K562 (cell line): ENCODE measurements around the gene DOK3. TPM values are rescaled to one million over a fixed set of nuclear protein-coding genes. Genes with fewer than 3 reads are reported as not detected.

Source experiments
- FOSL1 ChIP-seq: fragments of 200-800 bp; sonication (Bioruptor generic); conservative IDR thresholded peaks from 2 replicates; pipeline ENCODE4 v1.6.1; 2016; ENCODE audit warnings: missing genetic modification characterization, missing compliant biosample characterization
- MCM3 ChIP-seq: fragments of 450-650 bp; IDR thresholded peaks from 2 replicates; pipeline ENCODE4 v1.6.1; 2016
- MYBL2 ChIP-seq, 2 experiments: fragments of 450-650 bp in 1 of 2; sonication (generic) in 1 of 2; formaldehyde crosslinking in 1 of 2; IDR thresholded peaks; 2 replicates each; pipeline versions ENCODE4 v1.6.1 to v1.8.1; 2017 to 2022; ENCODE audit warnings: borderline replicate concordance in 1 of 2, inconsistent platforms in 1 of 2, low read depth in 1 of 2, mild to moderate bottlenecking in 1 of 2, missing genetic modification reagents in 1 of 2, moderate library complexity in 1 of 2
- RHOXF2B ChIP-seq: fragments of 250-450 bp; sonication (Bioruptor Pico); conservative IDR thresholded peaks from 2 replicates; pipeline ENCODE4 v1.5.1; 2021
- SIN3A ChIP-seq, 2 experiments: fragments of 150-350 bp in 1 of 2; IDR thresholded peaks; 2 replicates each; pipeline ENCODE4 v1.6.1; 2011 to 2016; ENCODE audit warnings: borderline replicate concordance in 2 of 2, low read depth in 2 of 2, low read length in 2 of 2, mild to moderate bottlenecking in 2 of 2, moderate library complexity in 2 of 2; ENCODE audit not compliant: control insufficient read depth in 1 of 2
- SMAD1 ChIP-seq: fragments of 150-350 bp; IDR thresholded peaks from 2 replicates; pipeline ENCODE4 v1.6.1; 2014; ENCODE audit warnings: low read length, low read depth; ENCODE audit not compliant: partially characterized antibody
- TARDBP ChIP-seq: fragments of 450-650 bp; IDR thresholded peaks from 2 replicates; pipeline ENCODE4 v1.6.1; 2016
- ZBTB8A ChIP-seq: fragments of 450-650 bp; IDR thresholded peaks from 2 replicates; pipeline ENCODE4 v1.6.1; 2018; ENCODE audit warnings: mild to moderate bottlenecking, moderate library complexity; ENCODE audit not compliant: partially characterized antibody
- ZNF551 ChIP-seq: fragments of 250-450 bp; sonication (Bioruptor Pico); IDR thresholded peaks from 2 replicates; pipeline ENCODE4 v1.5.0; 2021; ENCODE audit warnings: mild to moderate bottlenecking, moderate library complexity
- ZNF583 ChIP-seq: fragments of 250-450 bp; sonication (Bioruptor Pico); IDR thresholded peaks from 2 replicates; pipeline ENCODE4 v1.4.0; 2020
- polyA plus RNA-seq, 8 experiments: library from polyadenylated mRNA; depleted of rRNA in 4 of 8; stranded (reverse) in 5 of 8; unstranded in 3 of 8; fragments of >200 nt; fragmentation: Nextera tagmentation in 2 of 8; fragmentation: Illumina TruSeq in 1 of 8; extraction: Ambion mirVana in 2 of 8; extraction: Trizol in 1 of 8; gene quantifications; 2 replicates each; pipeline versions ENCODE4 v1.2.1 to v1.2.3, GENCODE V29; 2011 to 2014; ENCODE audit warnings: inconsistent platforms in 1 of 8, missing spikeins in 1 of 8
- total RNA-seq, 7 experiments: library from RNA; depleted of rRNA in 6 of 7; stranded (reverse); fragments of >200 nt in 6 of 7; fragmentation: Illumina TruSeq in 2 of 7; extraction: Trizol in 2 of 7; gene quantifications; 2 replicates each; pipeline versions ENCODE4 v1.2.1 to v1.2.3, GENCODE V29; 2011 to 2021; ENCODE audit warnings: low replicate concordance in 1 of 7
- TF ChIP-seq, protein P1 (sequence below): fragments of 450-650 bp; IDR thresholded peaks from 2 replicates; pipeline ENCODE4 v1.6.1; 2017; ENCODE audit warnings: antibody characterized with exemption, mild to moderate bottlenecking
- TF ChIP-seq, protein P2 (sequence below): sonication (generic); formaldehyde crosslinking; IDR thresholded peaks from 2 replicates; pipeline ENCODE4 v1.8.0; 2022; ENCODE audit warnings: mild to moderate bottlenecking, missing genetic modification reagents
- TF ChIP-seq, protein P3 (sequence below): fragments of 250-450 bp; sonication (Bioruptor Pico); IDR thresholded peaks from 2 replicates; pipeline ENCODE4 v1.6.1; 2021; ENCODE audit warnings: mild to moderate bottlenecking
- TF ChIP-seq, protein P4 (sequence below): fragments of 450-650 bp; IDR thresholded peaks from 2 replicates; pipeline ENCODE4 v1.6.1; 2018; ENCODE audit not compliant: partially characterized antibody
- TF ChIP-seq, protein P5 (sequence below): fragments of 450-650 bp; IDR thresholded peaks from 2 replicates; pipeline ENCODE4 v1.6.1; 2016; ENCODE audit warnings: borderline replicate concordance

The DOK3 gene
- total and polyA plus RNA-seq, 9 of the 15 experiments (the other 6 are each of a cell fraction or from before 2014, with no cell fraction given): 1.3 to 23.0 (median 8.0) TPM

DNA sequence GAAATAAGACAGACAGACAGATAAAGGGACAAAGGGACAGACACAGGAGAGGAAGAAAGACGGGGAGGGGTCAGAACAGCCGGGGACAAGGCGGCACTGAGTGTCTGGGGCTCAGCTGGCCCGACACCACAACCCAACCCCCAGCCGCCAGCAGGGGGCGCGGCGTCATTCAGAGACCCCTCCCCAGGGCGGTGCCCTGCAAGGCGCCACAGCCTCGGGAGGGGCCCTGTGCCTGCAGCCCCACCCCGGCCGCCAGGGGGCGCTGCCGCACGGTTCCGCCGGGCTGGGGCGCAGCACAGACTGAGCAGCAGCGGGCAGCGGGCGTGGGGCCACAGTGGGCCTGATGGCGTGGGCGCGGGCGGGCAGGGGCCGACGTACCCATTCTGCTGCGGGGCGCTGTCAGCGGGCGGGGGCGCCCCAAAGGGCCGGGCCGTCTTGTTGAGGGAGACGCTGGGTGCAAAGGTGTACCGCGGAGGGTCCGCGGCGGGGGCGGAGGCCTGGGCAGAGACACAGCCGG, 18.1 kb downstream of the DOK3 start (continued):
- TF ChIP-seq, protein P1, sequence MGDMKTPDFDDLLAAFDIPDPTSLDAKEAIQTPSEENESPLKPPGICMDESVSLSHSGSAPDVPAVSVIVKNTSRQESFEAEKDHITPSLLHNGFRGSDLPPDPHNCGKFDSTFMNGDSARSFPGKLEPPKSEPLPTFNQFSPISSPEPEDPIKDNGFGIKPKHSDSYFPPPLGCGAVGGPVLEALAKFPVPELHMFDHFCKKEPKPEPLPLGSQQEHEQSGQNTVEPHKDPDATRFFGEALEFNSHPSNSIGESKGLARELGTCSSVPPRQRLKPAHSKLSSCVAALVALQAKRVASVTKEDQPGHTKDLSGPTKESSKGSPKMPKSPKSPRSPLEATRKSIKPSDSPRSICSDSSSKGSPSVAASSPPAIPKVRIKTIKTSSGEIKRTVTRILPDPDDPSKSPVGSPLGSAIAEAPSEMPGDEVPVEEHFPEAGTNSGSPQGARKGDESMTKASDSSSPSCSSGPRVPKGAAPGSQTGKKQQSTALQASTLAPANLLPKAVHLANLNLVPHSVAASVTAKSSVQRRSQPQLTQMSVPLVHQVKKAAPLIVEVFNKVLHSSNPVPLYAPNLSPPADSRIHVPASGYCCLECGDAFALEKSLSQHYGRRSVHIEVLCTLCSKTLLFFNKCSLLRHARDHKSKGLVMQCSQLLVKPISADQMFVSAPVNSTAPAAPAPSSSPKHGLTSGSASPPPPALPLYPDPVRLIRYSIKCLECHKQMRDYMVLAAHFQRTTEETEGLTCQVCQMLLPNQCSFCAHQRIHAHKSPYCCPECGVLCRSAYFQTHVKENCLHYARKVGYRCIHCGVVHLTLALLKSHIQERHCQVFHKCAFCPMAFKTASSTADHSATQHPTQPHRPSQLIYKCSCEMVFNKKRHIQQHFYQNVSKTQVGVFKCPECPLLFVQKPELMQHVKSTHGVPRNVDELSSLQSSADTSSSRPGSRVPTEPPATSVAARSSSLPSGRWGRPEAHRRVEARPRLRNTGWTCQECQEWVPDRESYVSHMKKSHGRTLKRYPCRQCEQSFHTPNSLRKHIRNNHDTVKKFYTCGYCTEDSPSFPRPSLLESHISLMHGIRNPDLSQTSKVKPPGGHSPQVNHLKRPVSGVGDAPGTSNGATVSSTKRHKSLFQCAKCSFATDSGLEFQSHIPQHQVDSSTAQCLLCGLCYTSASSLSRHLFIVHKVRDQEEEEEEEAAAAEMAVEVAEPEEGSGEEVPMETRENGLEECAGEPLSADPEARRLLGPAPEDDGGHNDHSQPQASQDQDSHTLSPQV: peak; percentile 88
- TF ChIP-seq, protein P2, sequence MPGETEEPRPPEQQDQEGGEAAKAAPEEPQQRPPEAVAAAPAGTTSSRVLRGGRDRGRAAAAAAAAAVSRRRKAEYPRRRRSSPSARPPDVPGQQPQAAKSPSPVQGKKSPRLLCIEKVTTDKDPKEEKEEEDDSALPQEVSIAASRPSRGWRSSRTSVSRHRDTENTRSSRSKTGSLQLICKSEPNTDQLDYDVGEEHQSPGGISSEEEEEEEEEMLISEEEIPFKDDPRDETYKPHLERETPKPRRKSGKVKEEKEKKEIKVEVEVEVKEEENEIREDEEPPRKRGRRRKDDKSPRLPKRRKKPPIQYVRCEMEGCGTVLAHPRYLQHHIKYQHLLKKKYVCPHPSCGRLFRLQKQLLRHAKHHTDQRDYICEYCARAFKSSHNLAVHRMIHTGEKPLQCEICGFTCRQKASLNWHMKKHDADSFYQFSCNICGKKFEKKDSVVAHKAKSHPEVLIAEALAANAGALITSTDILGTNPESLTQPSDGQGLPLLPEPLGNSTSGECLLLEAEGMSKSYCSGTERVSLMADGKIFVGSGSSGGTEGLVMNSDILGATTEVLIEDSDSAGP (CRISPR knock-in tag): no peak
- TF ChIP-seq FOSL1 (tag) (no peak), RHOXF2B (CRISPR knock-in tag) (no peak), MCM3 (no peak), SMAD1 (no peak), ZNF583 (CRISPR knock-in tag) (peak; percentile 63; the same call in 1 of the 2 replicates), SIN3A (IDR thresholded peaks at IDR 0.05; ENCODE audit: borderline replicate concordance in 2 of 2, control insufficient read depth in 1 of 2, low read depth in 2 of 2, low read length in 2 of 2) (no peak), TARDBP (peak; percentile 65; the same call in 1 of the 2 replicates), ZNF551 (CRISPR knock-in tag) (no peak), ZBTB8A (no peak), MYBL2 (IDR thresholded peaks at IDR 0.05; ENCODE audit: low read depth) (no peak), MYBL2 (CRISPR knock-in tag; IDR thresholded peaks at IDR 0.05; ENCODE audit: borderline replicate concordance) (no peak)
- TF ChIP-seq, protein P3, sequence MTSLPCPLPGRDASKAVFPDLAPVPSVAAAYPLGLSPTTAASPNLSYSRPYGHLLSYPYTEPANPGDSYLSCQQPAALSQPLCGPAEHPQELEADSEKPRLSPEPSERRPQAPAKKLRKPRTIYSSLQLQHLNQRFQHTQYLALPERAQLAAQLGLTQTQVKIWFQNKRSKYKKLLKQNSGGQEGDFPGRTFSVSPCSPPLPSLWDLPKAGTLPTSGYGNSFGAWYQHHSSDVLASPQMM (CRISPR knock-in tag): no peak
- TF ChIP-seq, protein P4, sequence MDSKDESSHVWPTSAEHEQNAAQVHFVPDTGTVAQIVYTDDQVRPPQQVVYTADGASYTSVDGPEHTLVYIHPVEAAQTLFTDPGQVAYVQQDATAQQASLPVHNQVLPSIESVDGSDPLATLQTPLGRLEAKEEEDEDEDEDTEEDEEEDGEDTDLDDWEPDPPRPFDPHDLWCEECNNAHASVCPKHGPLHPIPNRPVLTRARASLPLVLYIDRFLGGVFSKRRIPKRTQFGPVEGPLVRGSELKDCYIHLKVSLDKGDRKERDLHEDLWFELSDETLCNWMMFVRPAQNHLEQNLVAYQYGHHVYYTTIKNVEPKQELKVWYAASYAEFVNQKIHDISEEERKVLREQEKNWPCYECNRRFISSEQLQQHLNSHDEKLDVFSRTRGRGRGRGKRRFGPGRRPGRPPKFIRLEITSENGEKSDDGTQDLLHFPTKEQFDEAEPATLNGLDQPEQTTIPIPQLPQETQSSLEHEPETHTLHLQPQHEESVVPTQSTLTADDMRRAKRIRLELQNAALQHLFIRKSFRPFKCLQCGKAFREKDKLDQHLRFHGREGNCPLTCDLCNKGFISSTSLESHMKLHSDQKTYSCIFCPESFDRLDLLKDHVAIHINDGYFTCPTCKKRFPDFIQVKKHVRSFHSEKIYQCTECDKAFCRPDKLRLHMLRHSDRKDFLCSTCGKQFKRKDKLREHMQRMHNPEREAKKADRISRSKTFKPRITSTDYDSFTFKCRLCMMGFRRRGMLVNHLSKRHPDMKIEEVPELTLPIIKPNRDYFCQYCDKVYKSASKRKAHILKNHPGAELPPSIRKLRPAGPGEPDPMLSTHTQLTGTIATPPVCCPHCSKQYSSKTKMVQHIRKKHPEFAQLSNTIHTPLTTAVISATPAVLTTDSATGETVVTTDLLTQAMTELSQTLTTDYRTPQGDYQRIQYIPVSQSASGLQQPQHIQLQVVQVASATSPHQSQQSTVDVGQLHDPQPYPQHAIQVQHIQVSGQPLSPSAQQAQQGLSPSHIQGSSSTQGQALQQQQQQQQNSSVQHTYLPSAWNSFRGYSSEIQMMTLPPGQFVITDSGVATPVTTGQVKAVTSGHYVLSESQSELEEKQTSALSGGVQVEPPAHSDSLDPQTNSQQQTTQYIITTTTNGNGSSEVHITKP: no peak
- TF ChIP-seq, protein P5, sequence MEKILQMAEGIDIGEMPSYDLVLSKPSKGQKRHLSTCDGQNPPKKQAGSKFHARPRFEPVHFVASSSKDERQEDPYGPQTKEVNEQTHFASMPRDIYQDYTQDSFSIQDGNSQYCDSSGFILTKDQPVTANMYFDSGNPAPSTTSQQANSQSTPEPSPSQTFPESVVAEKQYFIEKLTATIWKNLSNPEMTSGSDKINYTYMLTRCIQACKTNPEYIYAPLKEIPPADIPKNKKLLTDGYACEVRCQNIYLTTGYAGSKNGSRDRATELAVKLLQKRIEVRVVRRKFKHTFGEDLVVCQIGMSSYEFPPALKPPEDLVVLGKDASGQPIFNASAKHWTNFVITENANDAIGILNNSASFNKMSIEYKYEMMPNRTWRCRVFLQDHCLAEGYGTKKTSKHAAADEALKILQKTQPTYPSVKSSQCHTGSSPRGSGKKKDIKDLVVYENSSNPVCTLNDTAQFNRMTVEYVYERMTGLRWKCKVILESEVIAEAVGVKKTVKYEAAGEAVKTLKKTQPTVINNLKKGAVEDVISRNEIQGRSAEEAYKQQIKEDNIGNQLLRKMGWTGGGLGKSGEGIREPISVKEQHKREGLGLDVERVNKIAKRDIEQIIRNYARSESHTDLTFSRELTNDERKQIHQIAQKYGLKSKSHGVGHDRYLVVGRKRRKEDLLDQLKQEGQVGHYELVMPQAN: peak; percentile 56
